ENCODE data around the gene SLC25A12.

- TF ChIP-seq POLR2A (IDR thresholded peaks at IDR 0.05; ENCODE audit: low read length) (no peak), GATA1 (IDR thresholded peaks at IDR 0.05; ENCODE audit: low read depth, low read length) (no peak)
These were observed 58.7 kb downstream of the SLC25A12 start for GRCh38 chr2:171835386-171835785.

All from erythroblast (primary cell).